Esophagus muscularis mucosa (tissue), 4 donors: ENCODE measurements around the gene DOCK4. TPM values are rescaled to one million over a fixed set of nuclear protein-coding genes. Genes with fewer than 3 reads are reported as not detected.

Experiments
- DNase-seq: peaks from one replicate; pipeline ENCODE4 v3.0.0-alpha.2; 2017; ENCODE audit errors: extremely low spot score
- H3K27ac ChIP-seq, 4 donors: fragments of 200-600 bp; sonication (generic); replicated peaks in 1 of 4; 1 replicate in 3 of 4; 2 replicates in 1 of 4; pipeline ENCODE4 v1.5.1; 2016 to 2019; ENCODE audit warnings: mild to moderate bottlenecking in 1 of 4
- H3K27me3 ChIP-seq, 4 donors: fragments of 200-600 bp; sonication (generic); one replicate each; pipeline versions ENCODE4 v1.5.1 to v1.6.0; 2016 to 2019
- H3K36me3 ChIP-seq, 4 donors: fragments of 200-600 bp; sonication (generic); one replicate each; pipeline ENCODE4 v1.5.1; 2016 to 2019
- H3K4me1 ChIP-seq, 4 donors: fragments of 200-600 bp; sonication (generic); one replicate each; pipeline ENCODE4 v1.5.1; 2016 to 2019
- H3K4me3 ChIP-seq, 4 donors: fragments of 200-600 bp; sonication (generic); 1 replicate in 2 of 4; 2 replicates in 2 of 4; pipeline ENCODE4 v1.5.1; 2016 to 2019; ENCODE audit warnings: mild to moderate bottlenecking in 4 of 4, moderate library complexity in 1 of 4
- H3K9me3 ChIP-seq, 4 donors: fragments of 200-600 bp; sonication (generic); 1 replicate in 3 of 4; 2 replicates in 1 of 4; pipeline ENCODE4 v1.5.1; 2016 to 2019
- EP300 ChIP-seq: sonication (generic); formaldehyde crosslinking; IDR thresholded peaks from one replicate; pipeline ENCODE4 v1.6.1; 2017; ENCODE audit warnings: antibody characterized with exemption
- POLR2A ChIP-seq: fragments of 450-650 bp; IDR thresholded peaks from one replicate; pipeline ENCODE4 v1.6.1; 2017; ENCODE audit warnings: antibody characterized with exemption, moderate library complexity, mild to moderate bottlenecking, low read depth
- POLR2AphosphoS5 ChIP-seq, 2 donors: sonication (generic); formaldehyde crosslinking; IDR thresholded peaks; one replicate each; pipeline ENCODE4 v1.6.1; 2017; ENCODE audit warnings: antibody characterized with exemption in 2 of 2
- WGBS: methylation state at CpG from one replicate; pipeline ENCODE4 v1.1.5; 2018; 5-methylcytosine and 5-hydroxymethylcytosine counted together
- intact Hi-C: fragments of 100-400 bp; cut with DNase I; formaldehyde crosslinking; loops from one replicate; pipeline ENCODE4 v1.15.1; 2023
- total RNA-seq, 4 donors: library from RNA; depleted of rRNA; stranded (reverse); fragments of >200 nt; gene quantifications; one replicate each; pipeline versions ENCODE4 v1.1.0 to v1.2.1, GENCODE V29; 2016
- TF ChIP-seq, protein P1 (sequence below), 3 experiments: fragments of 200-600 bp in 2 of 3; fragments of 450-650 bp in 1 of 3; sonication (generic) in 2 of 3; IDR thresholded peaks; one replicate each; pipeline ENCODE4 v1.5.1; 2017 to 2019; ENCODE audit warnings: antibody characterized with exemption in 3 of 3, mild to moderate bottlenecking in 2 of 3, moderate library complexity in 1 of 3

Gene DOCK4
- total RNA-seq, 4 donors from 2014 or later, result 14.0 to 25.3 (median 18.8) TPM

DNA sequence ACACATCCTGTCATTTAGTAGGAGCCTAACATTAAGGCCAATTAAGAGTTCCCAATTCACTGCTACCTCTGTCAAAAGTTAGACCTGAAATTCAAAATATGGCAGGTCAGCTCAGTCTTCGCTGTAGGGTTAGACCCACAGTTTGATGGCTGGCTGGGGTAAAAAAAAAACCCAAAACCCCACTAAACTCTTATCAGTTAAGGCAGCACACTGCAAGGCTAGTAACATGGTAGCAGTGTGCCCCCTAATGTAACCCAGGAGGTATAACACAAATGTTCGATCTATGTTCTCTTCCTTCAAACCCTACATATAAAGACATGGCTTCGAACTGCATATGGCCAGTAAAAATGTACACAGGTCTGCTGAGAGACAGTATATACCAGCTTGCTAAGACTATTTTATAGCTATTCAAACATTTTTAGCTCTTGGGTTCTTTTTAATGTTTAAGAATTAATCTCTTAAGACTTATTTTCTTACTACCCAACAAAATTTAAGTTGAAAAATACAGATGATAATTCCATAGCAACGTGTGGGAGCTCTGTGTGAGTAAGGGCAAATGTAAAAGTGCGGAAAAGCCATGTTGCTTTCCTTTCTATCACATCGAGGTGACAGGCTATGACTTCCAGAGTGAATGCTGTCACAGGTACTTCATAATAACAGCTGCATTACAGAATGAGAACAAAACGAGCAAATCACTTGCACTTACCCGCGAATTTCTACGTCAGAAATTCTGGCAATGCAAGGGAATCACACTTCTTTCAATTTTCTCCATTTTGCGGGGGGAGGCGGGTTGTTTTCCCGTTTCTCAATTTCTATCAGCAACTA is 475.5 kb downstream of the DOCK4 start:
- Histone ChIP-seq H3K27me3 (no peaks in the 10 kb centered on the region), H3K9me3 (no peaks in the 10 kb centered on the region), H3K27ac (no peak overlapping the region), H3K36me3 (peaks cover 0 to 48% (median 31%) of the 10 kb centered on the region in 4 donors), H3K4me3 (no peak overlapping the region), H3K4me1 (peaks cover 0 to 5% (median 2%) of the 10 kb centered on the region in 4 donors)
- intact Hi-C loops, result loop anchor here (10.0 kb wide), 2 partner anchors 646 to 1886 kb away; no protein-coding TSS in a partner anchor
- TF ChIP-seq, protein P1, sequence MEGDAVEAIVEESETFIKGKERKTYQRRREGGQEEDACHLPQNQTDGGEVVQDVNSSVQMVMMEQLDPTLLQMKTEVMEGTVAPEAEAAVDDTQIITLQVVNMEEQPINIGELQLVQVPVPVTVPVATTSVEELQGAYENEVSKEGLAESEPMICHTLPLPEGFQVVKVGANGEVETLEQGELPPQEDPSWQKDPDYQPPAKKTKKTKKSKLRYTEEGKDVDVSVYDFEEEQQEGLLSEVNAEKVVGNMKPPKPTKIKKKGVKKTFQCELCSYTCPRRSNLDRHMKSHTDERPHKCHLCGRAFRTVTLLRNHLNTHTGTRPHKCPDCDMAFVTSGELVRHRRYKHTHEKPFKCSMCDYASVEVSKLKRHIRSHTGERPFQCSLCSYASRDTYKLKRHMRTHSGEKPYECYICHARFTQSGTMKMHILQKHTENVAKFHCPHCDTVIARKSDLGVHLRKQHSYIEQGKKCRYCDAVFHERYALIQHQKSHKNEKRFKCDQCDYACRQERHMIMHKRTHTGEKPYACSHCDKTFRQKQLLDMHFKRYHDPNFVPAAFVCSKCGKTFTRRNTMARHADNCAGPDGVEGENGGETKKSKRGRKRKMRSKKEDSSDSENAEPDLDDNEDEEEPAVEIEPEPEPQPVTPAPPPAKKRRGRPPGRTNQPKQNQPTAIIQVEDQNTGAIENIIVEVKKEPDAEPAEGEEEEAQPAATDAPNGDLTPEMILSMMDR (IDR thresholded peaks at IDR 0.05), result no peak
- no peak for TF ChIP-seq EP300
- TF ChIP-seq POLR2AphosphoS5 (IDR thresholded peaks at IDR 0.05), result no peak
- TF ChIP-seq POLR2A, result no peak
- WGBS, result 88% methylated on average over 13 of the region's 13 CpGs
- DNase-seq, result no peak

DNA sequence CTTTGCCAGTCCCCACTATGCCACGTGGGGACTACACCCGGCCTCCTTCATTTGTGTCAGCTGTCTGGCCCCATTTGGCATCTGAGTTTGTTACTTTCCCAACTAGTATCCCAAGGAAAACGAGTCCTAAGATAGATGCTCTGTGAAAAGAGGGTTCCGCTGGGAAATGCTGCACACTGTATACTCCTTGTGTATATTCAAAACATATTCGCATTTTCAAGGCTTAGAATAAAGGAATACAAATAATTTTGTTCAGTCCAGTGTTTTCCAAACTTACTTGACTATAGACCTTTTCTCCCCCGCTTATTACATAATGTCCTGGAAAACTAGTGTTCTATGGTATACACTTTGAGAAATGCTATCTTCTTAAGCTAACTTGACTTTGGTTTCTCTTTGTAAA is 476.1 kb downstream of the DOCK4 start:
- intact Hi-C loops, result loop anchor here (10.0 kb wide), 2 partner anchors 645 to 1885 kb away; no protein-coding TSS in a partner anchor
- no peak for DNase-seq
- Histone ChIP-seq H3K36me3 (peaks cover 0 to 50% (median 31%) of the 10 kb centered on the region in 4 donors), H3K9me3 (no peaks in the 10 kb centered on the region), H3K27ac (no peak overlapping the region), H3K27me3 (no peaks in the 10 kb centered on the region), H3K4me3 (no peak overlapping the region), H3K4me1 (peaks cover 0 to 1% (median 0%) of the 10 kb centered on the region in 4 donors)
- WGBS, result 90% methylated on average over 6 of the region's 6 CpGs
- TF ChIP-seq EP300, result no peak
- TF ChIP-seq, protein P1 (IDR thresholded peaks at IDR 0.05), result no peak
- no peak for TF ChIP-seq POLR2A
- no peak for TF ChIP-seq POLR2AphosphoS5 (IDR thresholded peaks at IDR 0.05)

DNA sequence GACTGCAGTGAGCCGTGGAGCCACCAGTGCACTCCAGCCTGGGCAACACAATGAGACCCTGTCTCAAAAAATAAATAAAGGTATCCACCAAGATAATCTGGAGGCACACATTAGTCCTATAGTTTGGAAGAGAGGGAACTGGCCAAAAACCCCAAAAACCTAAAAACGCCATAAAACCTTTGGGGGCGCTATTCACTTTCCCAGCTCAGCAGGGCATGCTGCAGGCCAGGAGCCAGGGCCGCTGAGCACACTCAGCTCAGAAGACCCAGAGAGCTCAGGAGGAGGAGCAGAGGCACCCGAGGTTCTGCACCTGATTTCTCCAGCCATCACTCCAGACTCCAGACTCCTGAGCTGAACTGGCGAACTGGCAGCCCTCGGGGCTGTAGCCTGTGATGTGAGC is 476.7 kb downstream of the DOCK4 start:
- Histone ChIP-seq H3K4me1 (no peaks in the 10 kb centered on the region), H3K4me3 (no peak overlapping the region), H3K36me3 (peaks cover 0 to 46% (median 30%) of the 10 kb centered on the region in 4 donors), H3K9me3 (no peaks in the 10 kb centered on the region), H3K27me3 (no peaks in the 10 kb centered on the region), H3K27ac (no peak overlapping the region)
- DNase-seq, result no peak
- TF ChIP-seq POLR2A (no peak), POLR2AphosphoS5 (IDR thresholded peaks at IDR 0.05) (no peak), EP300 (no peak)
- TF ChIP-seq, protein P1 (IDR thresholded peaks at IDR 0.05), result no peak
- intact Hi-C loops, result no loop called here
- 100% methylated on average over 5 of the region's 7 CpGs for WGBS

DNA sequence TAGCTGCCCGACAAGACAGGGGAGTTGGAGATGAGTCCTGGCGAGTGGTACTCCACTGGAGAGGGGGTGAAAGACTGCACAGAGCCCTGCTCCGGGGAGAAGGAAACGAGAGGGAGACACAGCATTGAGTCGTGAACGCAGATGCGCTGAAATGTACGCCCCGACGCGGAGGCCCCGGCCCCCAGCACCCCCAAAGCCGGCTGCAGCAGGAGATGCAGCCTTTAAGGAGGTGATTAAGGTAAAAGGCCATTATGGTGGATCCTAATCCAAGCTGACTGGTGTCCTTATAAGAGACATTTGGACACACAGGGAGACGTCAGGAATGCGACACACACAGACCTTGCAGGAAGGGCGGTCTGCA is 477.6 kb downstream of the DOCK4 start:
- no peak overlapping the region for H3K27ac ChIP-seq
- no peaks in the 10 kb centered on the region for H3K27me3 ChIP-seq
- intact Hi-C loops, result no loop called here
- H3K4me1 ChIP-seq, result no peaks in the 10 kb centered on the region
- no peak for DNase-seq
- peaks cover 0 to 40% (median 26%) of the 10 kb centered on the region in 4 donors for H3K36me3 ChIP-seq
- 95% methylated on average over 13 of the region's 16 CpGs for WGBS
- no peaks in the 10 kb centered on the region for H3K9me3 ChIP-seq
- no peak overlapping the region for H3K4me3 ChIP-seq
- TF ChIP-seq EP300, result no peak
- TF ChIP-seq POLR2AphosphoS5 (IDR thresholded peaks at IDR 0.05), result no peak
- no peak for TF ChIP-seq POLR2A
- TF ChIP-seq, protein P1 (IDR thresholded peaks at IDR 0.05), result no peak
